Retinal pigment epithelial cell (primary cell): ENCODE measurements around the gene TREML2.

ENCODE experiments used
- DNase-seq: peaks from one replicate; pipeline ENCODE4 v3.0.0-alpha.2; 2010; ENCODE audit warnings: low read depth
- H3K4me3 ChIP-seq: 2 replicates; pipeline ENCODE4 v1.5.1; 2011; ENCODE audit warnings: mild to moderate bottlenecking, low read length, control low read depth, moderate library complexity
- CTCF ChIP-seq: conservative IDR thresholded peaks from 2 replicates; pipeline ENCODE4 v1.5.1; 2011; ENCODE audit warnings: low read depth, low read length, control low read depth, inconsistent platforms

The TREML2 gene

GRCh38 chr6:41208439-41209106, 7.6 kb upstream of the TREML2 start:
- DNase-seq, result no peak
- no peak for TF ChIP-seq CTCF
- H3K4me3 ChIP-seq, result no peak overlapping the region

- no peak for TF ChIP-seq CTCF
- DNase-seq, result no peak
- no peak overlapping the region for H3K4me3 ChIP-seq
Observed at GRCh38 chr6:41204156-41204555, 3.2 kb upstream of the TREML2 start.

GRCh38 chr6:41201764-41202173, 820 bp upstream of the TREML2 start:
- no peak for DNase-seq
- no peak overlapping the region for H3K4me3 ChIP-seq
- TF ChIP-seq CTCF, result no peak

GRCh38 chr6:41200296-41200900, 551 bp downstream of the TREML2 start:
- DNase-seq, result no peak
- no peak overlapping the region for H3K4me3 ChIP-seq
- TF ChIP-seq CTCF, result no peak

- TF ChIP-seq CTCF, result no peak
- no peak for DNase-seq
- no peak overlapping the region for H3K4me3 ChIP-seq
Observed at GRCh38 chr6:41199552-41200246, 1.2 kb downstream of the TREML2 start.

GRCh38 chr6:41197234-41197633, 3.7 kb downstream of the TREML2 start:
- no peak overlapping the region for H3K4me3 ChIP-seq
- TF ChIP-seq CTCF, result no peak
- no peak for DNase-seq
